ENCODE measurements around the gene RAMP2.

DNA sequence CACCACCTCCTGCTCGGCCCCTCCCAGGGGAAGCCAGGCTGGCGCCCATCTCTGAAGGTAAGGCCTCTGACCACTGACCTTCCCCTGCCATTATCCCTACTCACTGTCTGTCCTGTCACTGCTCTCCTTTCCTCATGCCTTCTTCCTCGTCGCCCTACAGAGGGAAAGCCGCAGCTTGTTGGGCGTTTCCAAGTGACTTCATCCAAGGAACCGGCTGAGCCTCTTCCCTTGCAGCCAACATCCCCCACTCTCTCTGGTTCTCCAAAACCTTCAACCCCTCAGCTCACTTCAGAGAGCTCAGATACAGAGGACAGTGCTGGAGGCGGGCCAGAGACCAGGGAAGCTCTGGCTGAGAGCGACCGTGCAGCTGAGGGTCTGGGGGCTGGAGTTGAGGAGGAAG is 34.4 kb downstream of the RAMP2 start:
- TF ChIP-seq, protein P1, sequence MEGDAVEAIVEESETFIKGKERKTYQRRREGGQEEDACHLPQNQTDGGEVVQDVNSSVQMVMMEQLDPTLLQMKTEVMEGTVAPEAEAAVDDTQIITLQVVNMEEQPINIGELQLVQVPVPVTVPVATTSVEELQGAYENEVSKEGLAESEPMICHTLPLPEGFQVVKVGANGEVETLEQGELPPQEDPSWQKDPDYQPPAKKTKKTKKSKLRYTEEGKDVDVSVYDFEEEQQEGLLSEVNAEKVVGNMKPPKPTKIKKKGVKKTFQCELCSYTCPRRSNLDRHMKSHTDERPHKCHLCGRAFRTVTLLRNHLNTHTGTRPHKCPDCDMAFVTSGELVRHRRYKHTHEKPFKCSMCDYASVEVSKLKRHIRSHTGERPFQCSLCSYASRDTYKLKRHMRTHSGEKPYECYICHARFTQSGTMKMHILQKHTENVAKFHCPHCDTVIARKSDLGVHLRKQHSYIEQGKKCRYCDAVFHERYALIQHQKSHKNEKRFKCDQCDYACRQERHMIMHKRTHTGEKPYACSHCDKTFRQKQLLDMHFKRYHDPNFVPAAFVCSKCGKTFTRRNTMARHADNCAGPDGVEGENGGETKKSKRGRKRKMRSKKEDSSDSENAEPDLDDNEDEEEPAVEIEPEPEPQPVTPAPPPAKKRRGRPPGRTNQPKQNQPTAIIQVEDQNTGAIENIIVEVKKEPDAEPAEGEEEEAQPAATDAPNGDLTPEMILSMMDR (IDR thresholded peaks at IDR 0.05; ENCODE audit: insufficient read depth, low read length, poor library complexity, severe bottlenecking), result no peak
- no peak for TF ChIP-seq EZH2phosphoT487 (conservative IDR thresholded peaks at IDR 0.05; ENCODE audit: low read length)

All from SU-DHL-6 (cell line).